HepG2 (cell line): Measurements from ENCODE around the gene AGPAT3. TPM values are rescaled to one million over a fixed set of nuclear protein-coding genes. Genes with fewer than 3 reads are reported as not detected.

Experiments used
- CEBPB ChIP-seq: IDR thresholded peaks from 2 replicates; pipeline ENCODE4 v1.6.1; 2011; ENCODE audit warnings: low read depth, low read length, improper control_type of control experiment, borderline replicate concordance
- KDM3A ChIP-seq: IDR thresholded peaks from 2 replicates; pipeline ENCODE4 v1.6.1; 2018; ENCODE audit warnings: low read depth, missing compliant biosample characterization
- NCOA5 ChIP-seq: sonication (generic); formaldehyde crosslinking; IDR thresholded peaks from 2 replicates; pipeline ENCODE4 v1.4.0; 2020; ENCODE audit warnings: missing genetic modification reagents
- PCBP1 ChIP-seq: fragments of 200-400 bp; formaldehyde crosslinking; IDR thresholded peaks from 2 replicates; pipeline ENCODE4 v1.6.1; 2017; ENCODE audit warnings: mild to moderate bottlenecking, low read depth, low read length, borderline replicate concordance
- PRPF4 ChIP-seq: fragments of 200-400 bp; formaldehyde crosslinking; IDR thresholded peaks from 2 replicates; pipeline ENCODE4 v1.6.1; 2016; ENCODE audit warnings: low read length, low read depth; ENCODE audit not compliant: poor library complexity, severe bottlenecking
- RNF2 ChIP-seq: fragments of 450-650 bp; conservative IDR thresholded peaks from 2 replicates; pipeline ENCODE4 v1.6.1; 2016; ENCODE audit warnings: low read depth
- STAT6 ChIP-seq: sonication (generic); formaldehyde crosslinking; IDR thresholded peaks from 2 replicates; pipeline ENCODE4 v1.4.0; 2020; ENCODE audit warnings: missing genetic modification reagents, mild to moderate bottlenecking, borderline replicate concordance
- XRCC5 ChIP-seq: fragments of 200-400 bp; formaldehyde crosslinking; optimal IDR thresholded peaks from 2 replicates; pipeline ENCODE3; 2017; ENCODE audit warnings: mild to moderate bottlenecking, low read length
- ZMAT3 ChIP-seq: sonication (generic); formaldehyde crosslinking; conservative IDR thresholded peaks from 2 replicates; pipeline ENCODE4 v1.7.0; 2021; ENCODE audit warnings: missing genetic modification reagents
- ZNF101 ChIP-seq: sonication (generic); formaldehyde crosslinking; IDR thresholded peaks from 2 replicates; pipeline ENCODE4 v1.4.0; 2020; ENCODE audit warnings: mild to moderate bottlenecking, low read depth, missing genetic modification reagents, borderline replicate concordance
- ZNF331 ChIP-seq: sonication (generic); formaldehyde crosslinking; IDR thresholded peaks from 2 replicates; pipeline ENCODE4 v1.4.0; 2020; ENCODE audit warnings: missing genetic modification reagents
- ZNF644 ChIP-seq: IDR thresholded peaks from 2 replicates; pipeline ENCODE4 v1.6.1; 2016; ENCODE audit warnings: low read depth
- polyA plus RNA-seq, 8 experiments: library from polyadenylated mRNA; depleted of rRNA in 3 of 8; stranded (reverse) in 7 of 8; unstranded in 1 of 8; fragments of >200 nt; fragmentation: Illumina TruSeq in 4 of 8; extraction: Trizol in 4 of 8; gene quantifications; 2 replicates each; pipeline versions ENCODE4 v1.2.1 to v1.2.3, GENCODE V29; 2011 to 2016; ENCODE audit warnings: low read depth in 4 of 8, missing spikeins in 1 of 8, mixed read lengths in 1 of 8; ENCODE audit not compliant: insufficient read depth in 1 of 8
- total RNA-seq, 5 experiments: library from RNA; depleted of rRNA; stranded (reverse); fragments of >200 nt; fragmentation: Illumina TruSeq; extraction: Trizol; gene quantifications; 2 replicates each; pipeline ENCODE4 v1.2.3, GENCODE V29; 2016; ENCODE audit warnings: low read depth in 1 of 5
- TF ChIP-seq, protein P1 (sequence below): sonication (generic); formaldehyde crosslinking; IDR thresholded peaks from 2 replicates; pipeline ENCODE4 v1.8.1; 2023; ENCODE audit warnings: mild to moderate bottlenecking, inconsistent platforms, moderate library complexity, missing genetic modification reagents, borderline replicate concordance
- TF ChIP-seq, protein P2 (sequence below): sonication (generic); formaldehyde crosslinking; IDR thresholded peaks from 2 replicates; pipeline ENCODE4 v1.4.0; 2020; ENCODE audit warnings: missing genetic modification reagents
- TF ChIP-seq, protein P3 (sequence below): fragments of 450-650 bp; IDR thresholded peaks from 2 replicates; pipeline ENCODE4 v1.6.1; 2017
- TF ChIP-seq, protein P4 (sequence below): sonication (generic); formaldehyde crosslinking; IDR thresholded peaks from 2 replicates; pipeline ENCODE4 v1.5.1; 2020; ENCODE audit warnings: mild to moderate bottlenecking, missing genetic modification reagents, moderate library complexity

Gene AGPAT3
- total and polyA plus RNA-seq, 2 of the 13 experiments (the other 11 are each of a cell fraction or from before 2014, with no cell fraction given), result 32.2 to 54.4 TPM

DNA sequence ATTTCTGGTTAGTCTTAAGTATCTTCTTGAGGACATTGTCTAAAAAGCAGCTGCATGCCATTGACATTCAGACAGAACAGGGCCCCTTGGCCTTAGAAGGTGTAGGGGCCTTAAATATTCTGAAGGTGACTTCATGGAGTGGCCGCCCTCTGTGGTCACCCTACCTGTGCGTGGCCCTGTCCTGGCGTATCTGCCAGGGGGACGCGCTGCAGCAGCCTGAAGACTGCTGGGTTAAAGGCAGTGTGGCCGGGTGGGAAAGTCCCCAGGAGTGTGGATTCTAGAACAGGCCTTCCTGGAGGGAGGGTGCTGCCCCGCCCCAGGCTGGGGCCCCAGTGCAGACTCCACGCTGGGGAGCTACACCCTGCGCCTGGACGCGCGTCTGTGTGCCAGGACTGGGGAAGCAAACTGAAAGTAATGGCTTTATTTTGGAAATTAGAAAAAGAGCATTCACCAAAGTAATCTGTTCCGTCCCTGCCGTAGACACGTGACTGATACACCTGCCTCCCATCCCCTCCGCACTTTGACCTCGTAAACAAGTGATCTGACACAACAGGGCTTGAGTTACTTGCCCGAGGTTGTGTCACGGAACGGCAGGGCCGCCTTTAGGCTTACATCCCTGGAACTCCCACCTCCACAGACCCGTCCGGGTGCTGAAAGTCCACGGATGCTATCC, 1.8 kb downstream of the AGPAT3 start (continued):
- no peak for TF ChIP-seq NCOA5 (CRISPR knock-in tag)
- peak; percentile 71; the same call in 1 of the 2 replicates for TF ChIP-seq ZMAT3 (CRISPR knock-in tag)
- TF ChIP-seq, protein P1, sequence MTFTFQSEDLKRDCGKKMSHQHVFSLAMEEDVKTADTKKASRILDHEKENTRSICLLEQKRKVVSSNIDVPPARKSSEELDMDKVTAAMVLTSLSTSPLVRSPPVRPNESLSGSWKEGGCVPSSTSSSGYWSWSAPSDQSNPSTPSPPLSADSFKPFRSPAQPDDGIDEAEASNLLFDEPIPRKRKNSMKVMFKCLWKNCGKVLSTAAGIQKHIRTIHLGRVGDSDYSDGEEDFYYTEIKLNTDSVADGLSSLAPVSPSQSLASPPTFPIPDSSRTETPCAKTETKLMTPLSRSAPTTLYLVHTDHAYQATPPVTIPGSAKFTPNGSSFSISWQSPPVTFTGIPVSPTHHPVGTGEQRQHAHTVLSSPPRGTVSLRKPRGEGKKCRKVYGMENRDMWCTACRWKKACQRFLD (CRISPR knock-in tag), result no peak
- TF ChIP-seq, protein P2, sequence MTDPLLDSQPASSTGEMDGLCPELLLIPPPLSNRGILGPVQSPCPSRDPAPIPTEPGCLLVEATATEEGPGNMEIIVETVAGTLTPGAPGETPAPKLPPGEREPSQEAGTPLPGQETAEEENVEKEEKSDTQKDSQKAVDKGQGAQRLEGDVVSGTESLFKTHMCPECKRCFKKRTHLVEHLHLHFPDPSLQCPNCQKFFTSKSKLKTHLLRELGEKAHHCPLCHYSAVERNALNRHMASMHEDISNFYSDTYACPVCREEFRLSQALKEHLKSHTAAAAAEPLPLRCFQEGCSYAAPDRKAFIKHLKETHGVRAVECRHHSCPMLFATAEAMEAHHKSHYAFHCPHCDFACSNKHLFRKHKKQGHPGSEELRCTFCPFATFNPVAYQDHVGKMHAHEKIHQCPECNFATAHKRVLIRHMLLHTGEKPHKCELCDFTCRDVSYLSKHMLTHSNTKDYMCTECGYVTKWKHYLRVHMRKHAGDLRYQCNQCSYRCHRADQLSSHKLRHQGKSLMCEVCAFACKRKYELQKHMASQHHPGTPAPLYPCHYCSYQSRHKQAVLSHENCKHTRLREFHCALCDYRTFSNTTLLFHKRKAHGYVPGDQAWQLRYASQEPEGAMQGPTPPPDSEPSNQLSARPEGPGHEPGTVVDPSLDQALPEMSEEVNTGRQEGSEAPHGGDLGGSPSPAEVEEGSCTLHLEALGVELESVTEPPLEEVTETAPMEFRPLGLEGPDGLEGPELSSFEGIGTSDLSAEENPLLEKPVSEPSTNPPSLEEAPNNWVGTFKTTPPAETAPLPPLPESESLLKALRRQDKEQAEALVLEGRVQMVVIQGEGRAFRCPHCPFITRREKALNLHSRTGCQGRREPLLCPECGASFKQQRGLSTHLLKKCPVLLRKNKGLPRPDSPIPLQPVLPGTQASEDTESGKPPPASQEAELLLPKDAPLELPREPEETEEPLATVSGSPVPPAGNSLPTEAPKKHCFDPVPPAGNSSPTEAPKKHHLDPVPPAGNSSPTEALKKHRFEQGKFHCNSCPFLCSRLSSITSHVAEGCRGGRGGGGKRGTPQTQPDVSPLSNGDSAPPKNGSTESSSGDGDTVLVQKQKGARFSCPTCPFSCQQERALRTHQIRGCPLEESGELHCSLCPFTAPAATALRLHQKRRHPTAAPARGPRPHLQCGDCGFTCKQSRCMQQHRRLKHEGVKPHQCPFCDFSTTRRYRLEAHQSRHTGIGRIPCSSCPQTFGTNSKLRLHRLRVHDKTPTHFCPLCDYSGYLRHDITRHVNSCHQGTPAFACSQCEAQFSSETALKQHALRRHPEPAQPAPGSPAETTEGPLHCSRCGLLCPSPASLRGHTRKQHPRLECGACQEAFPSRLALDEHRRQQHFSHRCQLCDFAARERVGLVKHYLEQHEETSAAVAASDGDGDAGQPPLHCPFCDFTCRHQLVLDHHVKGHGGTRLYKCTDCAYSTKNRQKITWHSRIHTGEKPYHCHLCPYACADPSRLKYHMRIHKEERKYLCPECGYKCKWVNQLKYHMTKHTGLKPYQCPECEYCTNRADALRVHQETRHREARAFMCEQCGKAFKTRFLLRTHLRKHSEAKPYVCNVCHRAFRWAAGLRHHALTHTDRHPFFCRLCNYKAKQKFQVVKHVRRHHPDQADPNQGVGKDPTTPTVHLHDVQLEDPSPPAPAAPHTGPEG, result no peak
- 0 out of 2 replicates have a peak, but pooled peaks have one; percentile 44 for TF ChIP-seq ZNF101 (CRISPR knock-in tag)
- TF ChIP-seq CEBPB, result peak; percentile 79
- no peak for TF ChIP-seq PRPF4
- TF ChIP-seq, protein P3, sequence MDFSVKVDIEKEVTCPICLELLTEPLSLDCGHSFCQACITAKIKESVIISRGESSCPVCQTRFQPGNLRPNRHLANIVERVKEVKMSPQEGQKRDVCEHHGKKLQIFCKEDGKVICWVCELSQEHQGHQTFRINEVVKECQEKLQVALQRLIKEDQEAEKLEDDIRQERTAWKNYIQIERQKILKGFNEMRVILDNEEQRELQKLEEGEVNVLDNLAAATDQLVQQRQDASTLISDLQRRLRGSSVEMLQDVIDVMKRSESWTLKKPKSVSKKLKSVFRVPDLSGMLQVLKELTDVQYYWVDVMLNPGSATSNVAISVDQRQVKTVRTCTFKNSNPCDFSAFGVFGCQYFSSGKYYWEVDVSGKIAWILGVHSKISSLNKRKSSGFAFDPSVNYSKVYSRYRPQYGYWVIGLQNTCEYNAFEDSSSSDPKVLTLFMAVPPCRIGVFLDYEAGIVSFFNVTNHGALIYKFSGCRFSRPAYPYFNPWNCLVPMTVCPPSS, result no peak
- no peak for TF ChIP-seq PCBP1
- no peak for TF ChIP-seq RNF2
- no peak for TF ChIP-seq STAT6
- 0 out of 2 replicates have a peak, but pooled peaks have one; percentile 60 for TF ChIP-seq ZNF331
- TF ChIP-seq ZNF644, result no peak
- 0 out of 2 replicates have a peak, but pooled peaks have one; percentile 46 for TF ChIP-seq KDM3A (CRISPR knock-in tag)
- no peak for TF ChIP-seq XRCC5
- TF ChIP-seq, protein P4, sequence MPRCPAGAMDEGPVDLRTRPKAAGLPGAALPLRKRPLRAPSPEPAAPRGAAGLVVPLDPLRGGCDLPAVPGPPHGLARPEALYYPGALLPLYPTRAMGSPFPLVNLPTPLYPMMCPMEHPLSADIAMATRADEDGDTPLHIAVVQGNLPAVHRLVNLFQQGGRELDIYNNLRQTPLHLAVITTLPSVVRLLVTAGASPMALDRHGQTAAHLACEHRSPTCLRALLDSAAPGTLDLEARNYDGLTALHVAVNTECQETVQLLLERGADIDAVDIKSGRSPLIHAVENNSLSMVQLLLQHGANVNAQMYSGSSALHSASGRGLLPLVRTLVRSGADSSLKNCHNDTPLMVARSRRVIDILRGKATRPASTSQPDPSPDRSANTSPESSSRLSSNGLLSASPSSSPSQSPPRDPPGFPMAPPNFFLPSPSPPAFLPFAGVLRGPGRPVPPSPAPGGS (CRISPR knock-in tag), result peak; percentile 76
